ENCODE data around the gene ZAR1. TPM values are rescaled to one million over a fixed set of nuclear protein-coding genes. Genes with fewer than 3 reads are reported as not detected.

ZAR1 gene
- total RNA-seq, 1 donor from 2014 or later, result not detected

GRCh38 chr4:48478273-48478672, 11.8 kb upstream of the ZAR1 start:
- H3K27ac Mint-ChIP-seq (ENCODE audit: unreplicated experiment), result no peak overlapping the region
- Histone ChIP-seq H3K27me3 (ENCODE audit: insufficient read depth, low read length) (peaks cover 20% of the 10 kb centered on the region), H3K4me2 (ENCODE audit: low read length) (no peak overlapping the region), H3K27ac (ENCODE audit: low read depth, low read length) (no peak overlapping the region), H3K4me1 (ENCODE audit: insufficient read depth, low read length) (no peaks in the 10 kb centered on the region), H3K4me3 (ENCODE audit: insufficient read depth, low read depth, low read length) (no peak overlapping the region), H3K9me3 (ENCODE audit: insufficient read depth, low read depth, low read length) (no peaks in the 10 kb centered on the region), H3K79me2 (ENCODE audit: insufficient read depth, low read length) (no peaks in the 10 kb centered on the region), H3K9ac (ENCODE audit: low read length) (no peak overlapping the region), H4K20me1 (ENCODE audit: insufficient read depth, low read length) (no peaks in the 10 kb centered on the region), H3K36me3 (ENCODE audit: insufficient read depth, low read length) (no peaks in the 10 kb centered on the region), H2AFZ (ENCODE audit: low read depth, low read length) (no peak overlapping the region)
- H3K36me3 Mint-ChIP-seq (ENCODE audit: low read depth, unreplicated experiment), result peaks cover 2% of the 10 kb centered on the region
- H3K4me1 Mint-ChIP-seq (ENCODE audit: low read depth, unreplicated experiment), result peaks cover 3% of the 10 kb centered on the region
- TF ChIP-seq CTCF (IDR thresholded peaks at IDR 0.05; ENCODE audit: insufficient read depth, low read depth, low read length), result no peak
- TF ChIP-seq EZH2 (IDR thresholded peaks at IDR 0.05; ENCODE audit: insufficient read depth, low read length), result no peak
- peaks cover 34% of the 10 kb centered on the region for H3K27me3 Mint-ChIP-seq (ENCODE audit: low read depth, unreplicated experiment)
- H3K9me3 Mint-ChIP-seq (ENCODE audit: unreplicated experiment), result no peaks in the 10 kb centered on the region
- DNase-seq (ENCODE audit: low read depth), result no peak
- H3K4me3 Mint-ChIP-seq (ENCODE audit: unreplicated experiment), result no peak overlapping the region
- FAIRE-seq, result no peak

- no peaks in the 10 kb centered on the region for H3K36me3 ChIP-seq (ENCODE audit: insufficient read depth, low read length)
- Mint-ChIP-seq H3K27me3 (ENCODE audit: low read depth, unreplicated experiment) (peaks cover 46% of the 10 kb centered on the region), H3K4me1 (ENCODE audit: low read depth, unreplicated experiment) (peaks cover 3% of the 10 kb centered on the region), H3K9me3 (ENCODE audit: unreplicated experiment) (peaks cover 12% of the 10 kb centered on the region), H3K27ac (ENCODE audit: unreplicated experiment) (no peak overlapping the region), H3K36me3 (ENCODE audit: low read depth, unreplicated experiment) (peaks cover 11% of the 10 kb centered on the region), H3K4me3 (ENCODE audit: unreplicated experiment) (no peak overlapping the region)
- no peak overlapping the region for H3K4me3 ChIP-seq (ENCODE audit: insufficient read depth, low read depth, low read length)
- no peak overlapping the region for H3K27ac ChIP-seq (ENCODE audit: low read depth, low read length)
- FAIRE-seq (no peak), DNase-seq (ENCODE audit: low read depth) (no peak)
- H2AFZ ChIP-seq (ENCODE audit: low read depth, low read length), result no peak overlapping the region
- H3K4me2 ChIP-seq (ENCODE audit: low read length), result no peak overlapping the region
- TF ChIP-seq CTCF (IDR thresholded peaks at IDR 0.05; ENCODE audit: insufficient read depth, low read depth, low read length) (no peak), EZH2 (IDR thresholded peaks at IDR 0.05; ENCODE audit: insufficient read depth, low read length) (no peak)
- H3K79me2 ChIP-seq (ENCODE audit: insufficient read depth, low read length), result no peaks in the 10 kb centered on the region
- no peak overlapping the region for H3K9ac ChIP-seq (ENCODE audit: low read length)
- H3K9me3 ChIP-seq (ENCODE audit: insufficient read depth, low read depth, low read length), result peaks cover 4% of the 10 kb centered on the region
- H3K4me1 ChIP-seq (ENCODE audit: insufficient read depth, low read length), result no peaks in the 10 kb centered on the region
- no peaks in the 10 kb centered on the region for H4K20me1 ChIP-seq (ENCODE audit: insufficient read depth, low read length)
- peaks cover 35% of the 10 kb centered on the region for H3K27me3 ChIP-seq (ENCODE audit: insufficient read depth, low read length)
These were observed 8.5 kb upstream of the ZAR1 start for GRCh38 chr4:48481581-48481980.

DNA sequence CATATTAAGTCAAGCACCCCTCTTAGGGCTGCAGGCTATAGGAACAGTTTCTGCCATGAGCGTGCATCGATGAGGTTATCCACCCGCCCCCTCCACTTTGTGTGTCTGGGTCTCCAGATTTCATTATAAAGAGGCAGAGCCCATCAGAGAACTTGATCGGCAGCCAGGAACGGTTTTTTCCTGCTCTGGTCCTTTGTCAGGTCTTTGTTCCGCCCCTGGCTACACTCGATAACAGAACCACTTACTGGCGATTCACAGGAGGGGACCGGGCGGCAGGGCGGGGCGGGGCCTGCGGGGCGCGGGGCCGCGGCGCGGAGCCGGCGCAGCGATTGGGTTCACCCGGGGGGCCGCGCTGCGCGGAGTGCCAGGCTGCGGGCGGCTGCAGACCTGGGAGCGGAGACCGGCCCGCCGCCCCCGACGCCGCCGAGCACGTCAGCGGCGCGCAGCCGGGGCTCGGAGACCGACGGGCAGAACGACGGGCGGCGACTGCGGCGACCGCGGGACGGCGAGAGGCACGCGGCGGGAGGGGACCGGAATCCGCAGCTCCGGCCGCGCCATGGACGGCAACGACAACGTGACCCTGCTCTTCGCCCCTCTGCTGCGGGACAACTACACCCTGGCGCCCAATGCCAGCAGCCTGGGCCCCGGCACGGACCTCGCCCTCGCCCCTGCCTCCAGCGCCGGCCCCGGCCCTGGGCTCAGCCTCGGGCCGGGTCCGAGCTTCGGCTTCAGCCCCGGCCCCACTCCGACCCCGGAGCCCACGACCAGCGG, 6.9 kb upstream of the ZAR1 start, which contains the start of gene SLC10A4:
Gene SLC10A4 (plus strand): TSS at position 338 of the 771 bp plus-strand sequence. CDS start 219 bp downstream, at position 557.
- H3K4me3 Mint-ChIP-seq (ENCODE audit: unreplicated experiment), result peak within 1 kb of the TSS; percentile 52
- TF ChIP-seq CTCF (IDR thresholded peaks at IDR 0.05; ENCODE audit: insufficient read depth, low read depth, low read length), result no peak
- TF ChIP-seq EZH2 (IDR thresholded peaks at IDR 0.05; ENCODE audit: insufficient read depth, low read length), result no peak

More for the DNA sequence above, 6.9 kb upstream of the ZAR1 start, which contains the start of gene SLC10A4:
- peak within 1 kb of the TSS; percentile 78 for H2AFZ ChIP-seq (ENCODE audit: low read depth, low read length)
- H4K20me1 ChIP-seq (ENCODE audit: insufficient read depth, low read length), result no peaks in the 10 kb centered on the region
- H3K79me2 ChIP-seq (ENCODE audit: insufficient read depth, low read length), result no peaks in the 10 kb centered on the region
- peaks cover 41% of the 10 kb centered on the region for H3K27me3 ChIP-seq (ENCODE audit: insufficient read depth, low read length)
- H3K27me3 Mint-ChIP-seq (ENCODE audit: low read depth, unreplicated experiment), result peaks cover 52% of the 10 kb centered on the region
- no peak within 1 kb of the TSS for H3K27ac ChIP-seq (ENCODE audit: low read depth, low read length)
- no peaks in the 10 kb centered on the region for H3K36me3 ChIP-seq (ENCODE audit: insufficient read depth, low read length)
- H3K9me3 ChIP-seq (ENCODE audit: insufficient read depth, low read depth, low read length), result peaks cover 4% of the 10 kb centered on the region
- H3K4me2 ChIP-seq (ENCODE audit: low read length), result peak within 1 kb of the TSS; percentile 77
- H3K4me3 ChIP-seq (ENCODE audit: insufficient read depth, low read depth, low read length), result peak within 1 kb of the TSS; percentile 18
- H3K4me1 Mint-ChIP-seq (ENCODE audit: low read depth, unreplicated experiment), result no peaks in the 10 kb centered on the region
- H3K9me3 Mint-ChIP-seq (ENCODE audit: unreplicated experiment), result peaks cover 12% of the 10 kb centered on the region
- DNase-seq (ENCODE audit: low read depth) (no peak), FAIRE-seq (no peak)
- H3K9ac ChIP-seq (ENCODE audit: low read length), result no peak within 1 kb of the TSS
- H3K36me3 Mint-ChIP-seq (ENCODE audit: low read depth, unreplicated experiment), result peaks cover 9% of the 10 kb centered on the region
- no peak within 1 kb of the TSS for H3K27ac Mint-ChIP-seq (ENCODE audit: unreplicated experiment)
- no peaks in the 10 kb centered on the region for H3K4me1 ChIP-seq (ENCODE audit: insufficient read depth, low read length)

All from astrocyte (in vitro differentiated cells and primary cell).